Measurements from ENCODE around the gene ADSL.

DNA sequence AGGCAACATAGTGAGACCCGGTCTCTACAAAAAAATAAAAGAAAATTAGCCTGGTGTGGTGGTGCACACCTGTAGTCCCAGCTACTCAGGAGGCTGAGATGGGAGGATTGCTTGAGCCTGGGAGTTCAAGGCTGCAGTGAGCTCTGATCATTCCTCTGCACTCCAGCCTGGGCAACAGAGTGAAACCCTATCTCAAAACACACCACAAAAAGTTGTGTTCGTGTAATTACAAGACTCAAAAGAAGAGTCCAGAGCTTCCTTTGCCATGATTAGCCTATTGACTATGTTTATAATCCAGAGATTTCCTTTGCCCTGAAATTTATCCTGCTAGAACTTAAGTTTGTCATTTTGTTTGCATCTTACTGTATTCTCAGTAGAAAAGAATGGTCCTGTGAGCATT lies 45.1 kb downstream of the ADSL start:
- TF ChIP-seq CHD2 (IDR thresholded peaks at IDR 0.05; ENCODE audit: low read depth, low read length) (no peak), POLR2A (conservative IDR thresholded peaks at IDR 0.05) (no peak), JUND (IDR thresholded peaks at IDR 0.05; ENCODE audit: borderline replicate concordance, low read depth, low read length) (no peak), JUND (tag; IDR thresholded peaks at IDR 0.05; ENCODE audit: borderline replicate concordance, low read depth, low read length) (no peak), KLF10 (CRISPR knock-in tag; IDR thresholded peaks at IDR 0.05) (no peak), SMC3 (conservative IDR thresholded peaks at IDR 0.05; ENCODE audit: insufficient read depth, low read depth, low read length) (no peak)
- TF ChIP-seq, protein P1, sequence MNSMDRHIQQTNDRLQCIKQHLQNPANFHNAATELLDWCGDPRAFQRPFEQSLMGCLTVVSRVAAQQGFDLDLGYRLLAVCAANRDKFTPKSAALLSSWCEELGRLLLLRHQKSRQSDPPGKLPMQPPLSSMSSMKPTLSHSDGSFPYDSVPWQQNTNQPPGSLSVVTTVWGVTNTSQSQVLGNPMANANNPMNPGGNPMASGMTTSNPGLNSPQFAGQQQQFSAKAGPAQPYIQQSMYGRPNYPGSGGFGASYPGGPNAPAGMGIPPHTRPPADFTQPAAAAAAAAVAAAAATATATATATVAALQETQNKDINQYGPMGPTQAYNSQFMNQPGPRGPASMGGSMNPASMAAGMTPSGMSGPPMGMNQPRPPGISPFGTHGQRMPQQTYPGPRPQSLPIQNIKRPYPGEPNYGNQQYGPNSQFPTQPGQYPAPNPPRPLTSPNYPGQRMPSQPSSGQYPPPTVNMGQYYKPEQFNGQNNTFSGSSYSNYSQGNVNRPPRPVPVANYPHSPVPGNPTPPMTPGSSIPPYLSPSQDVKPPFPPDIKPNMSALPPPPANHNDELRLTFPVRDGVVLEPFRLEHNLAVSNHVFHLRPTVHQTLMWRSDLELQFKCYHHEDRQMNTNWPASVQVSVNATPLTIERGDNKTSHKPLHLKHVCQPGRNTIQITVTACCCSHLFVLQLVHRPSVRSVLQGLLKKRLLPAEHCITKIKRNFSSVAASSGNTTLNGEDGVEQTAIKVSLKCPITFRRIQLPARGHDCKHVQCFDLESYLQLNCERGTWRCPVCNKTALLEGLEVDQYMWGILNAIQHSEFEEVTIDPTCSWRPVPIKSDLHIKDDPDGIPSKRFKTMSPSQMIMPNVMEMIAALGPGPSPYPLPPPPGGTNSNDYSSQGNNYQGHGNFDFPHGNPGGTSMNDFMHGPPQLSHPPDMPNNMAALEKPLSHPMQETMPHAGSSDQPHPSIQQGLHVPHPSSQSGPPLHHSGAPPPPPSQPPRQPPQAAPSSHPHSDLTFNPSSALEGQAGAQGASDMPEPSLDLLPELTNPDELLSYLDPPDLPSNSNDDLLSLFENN (IDR thresholded peaks at IDR 0.05; ENCODE audit: low read depth in 2 of 2, low read length in 2 of 2) = no peak
- TF ChIP-seq, protein P2, sequence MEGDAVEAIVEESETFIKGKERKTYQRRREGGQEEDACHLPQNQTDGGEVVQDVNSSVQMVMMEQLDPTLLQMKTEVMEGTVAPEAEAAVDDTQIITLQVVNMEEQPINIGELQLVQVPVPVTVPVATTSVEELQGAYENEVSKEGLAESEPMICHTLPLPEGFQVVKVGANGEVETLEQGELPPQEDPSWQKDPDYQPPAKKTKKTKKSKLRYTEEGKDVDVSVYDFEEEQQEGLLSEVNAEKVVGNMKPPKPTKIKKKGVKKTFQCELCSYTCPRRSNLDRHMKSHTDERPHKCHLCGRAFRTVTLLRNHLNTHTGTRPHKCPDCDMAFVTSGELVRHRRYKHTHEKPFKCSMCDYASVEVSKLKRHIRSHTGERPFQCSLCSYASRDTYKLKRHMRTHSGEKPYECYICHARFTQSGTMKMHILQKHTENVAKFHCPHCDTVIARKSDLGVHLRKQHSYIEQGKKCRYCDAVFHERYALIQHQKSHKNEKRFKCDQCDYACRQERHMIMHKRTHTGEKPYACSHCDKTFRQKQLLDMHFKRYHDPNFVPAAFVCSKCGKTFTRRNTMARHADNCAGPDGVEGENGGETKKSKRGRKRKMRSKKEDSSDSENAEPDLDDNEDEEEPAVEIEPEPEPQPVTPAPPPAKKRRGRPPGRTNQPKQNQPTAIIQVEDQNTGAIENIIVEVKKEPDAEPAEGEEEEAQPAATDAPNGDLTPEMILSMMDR (IDR thresholded peaks at IDR 0.05 in 2 of 3, conservative IDR thresholded peaks at IDR 0.05 in 1 of 3; ENCODE audit: insufficient read depth in 2 of 3, low read depth in 1 of 3, low read length in 3 of 3) = no peak
- TF ChIP-seq, protein P3, sequence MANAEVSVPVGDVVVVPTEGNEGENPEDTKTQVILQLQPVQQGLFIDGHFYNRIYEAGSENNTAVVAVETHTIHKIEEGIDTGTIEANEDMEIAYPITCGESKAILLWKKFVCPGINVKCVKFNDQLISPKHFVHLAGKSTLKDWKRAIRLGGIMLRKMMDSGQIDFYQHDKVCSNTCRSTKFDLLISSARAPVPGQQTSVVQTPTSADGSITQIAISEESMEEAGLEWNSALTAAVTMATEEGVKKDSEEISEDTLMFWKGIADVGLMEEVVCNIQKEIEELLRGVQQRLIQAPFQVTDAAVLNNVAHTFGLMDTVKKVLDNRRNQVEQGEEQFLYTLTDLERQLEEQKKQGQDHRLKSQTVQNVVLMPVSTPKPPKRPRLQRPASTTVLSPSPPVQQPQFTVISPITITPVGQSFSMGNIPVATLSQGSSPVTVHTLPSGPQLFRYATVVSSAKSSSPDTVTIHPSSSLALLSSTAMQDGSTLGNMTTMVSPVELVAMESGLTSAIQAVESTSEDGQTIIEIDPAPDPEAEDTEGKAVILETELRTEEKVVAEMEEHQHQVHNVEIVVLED (CRISPR knock-in tag; IDR thresholded peaks at IDR 0.05) = no peak
- TF ChIP-seq, protein P4, sequence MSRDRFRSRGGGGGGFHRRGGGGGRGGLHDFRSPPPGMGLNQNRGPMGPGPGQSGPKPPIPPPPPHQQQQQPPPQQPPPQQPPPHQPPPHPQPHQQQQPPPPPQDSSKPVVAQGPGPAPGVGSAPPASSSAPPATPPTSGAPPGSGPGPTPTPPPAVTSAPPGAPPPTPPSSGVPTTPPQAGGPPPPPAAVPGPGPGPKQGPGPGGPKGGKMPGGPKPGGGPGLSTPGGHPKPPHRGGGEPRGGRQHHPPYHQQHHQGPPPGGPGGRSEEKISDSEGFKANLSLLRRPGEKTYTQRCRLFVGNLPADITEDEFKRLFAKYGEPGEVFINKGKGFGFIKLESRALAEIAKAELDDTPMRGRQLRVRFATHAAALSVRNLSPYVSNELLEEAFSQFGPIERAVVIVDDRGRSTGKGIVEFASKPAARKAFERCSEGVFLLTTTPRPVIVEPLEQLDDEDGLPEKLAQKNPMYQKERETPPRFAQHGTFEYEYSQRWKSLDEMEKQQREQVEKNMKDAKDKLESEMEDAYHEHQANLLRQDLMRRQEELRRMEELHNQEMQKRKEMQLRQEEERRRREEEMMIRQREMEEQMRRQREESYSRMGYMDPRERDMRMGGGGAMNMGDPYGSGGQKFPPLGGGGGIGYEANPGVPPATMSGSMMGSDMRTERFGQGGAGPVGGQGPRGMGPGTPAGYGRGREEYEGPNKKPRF (IDR thresholded peaks at IDR 0.05; ENCODE audit: low read depth, low read length) = no peak
- TF ChIP-seq, protein P5, sequence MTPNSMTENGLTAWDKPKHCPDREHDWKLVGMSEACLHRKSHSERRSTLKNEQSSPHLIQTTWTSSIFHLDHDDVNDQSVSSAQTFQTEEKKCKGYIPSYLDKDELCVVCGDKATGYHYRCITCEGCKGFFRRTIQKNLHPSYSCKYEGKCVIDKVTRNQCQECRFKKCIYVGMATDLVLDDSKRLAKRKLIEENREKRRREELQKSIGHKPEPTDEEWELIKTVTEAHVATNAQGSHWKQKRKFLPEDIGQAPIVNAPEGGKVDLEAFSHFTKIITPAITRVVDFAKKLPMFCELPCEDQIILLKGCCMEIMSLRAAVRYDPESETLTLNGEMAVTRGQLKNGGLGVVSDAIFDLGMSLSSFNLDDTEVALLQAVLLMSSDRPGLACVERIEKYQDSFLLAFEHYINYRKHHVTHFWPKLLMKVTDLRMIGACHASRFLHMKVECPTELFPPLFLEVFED (CRISPR knock-in tag; conservative IDR thresholded peaks at IDR 0.05) = no peak

Data from K562 (cell line).